A549 (cell line): ENCODE measurements around the gene PTPRK. TPM values are rescaled to one million over a fixed set of nuclear protein-coding genes. Genes with fewer than 3 reads are reported as not detected.

Source experiments
- ATAC-seq, 2 experiments: fragments of 200-7000 bp in 1 of 2; fragments of >200 bp in 1 of 2; cut with Nextera tagmentation in 1 of 2; cut with Tn5 transposase in 1 of 2; 3 replicates each; pipeline versions ENCODE4 v1.8.0 to v1.9.1; 2018 to 2020; ENCODE audit warnings: mild to moderate bottlenecking in 1 of 2, moderate library complexity in 1 of 2
- CTCF ChIA-PET: fragments of 300-600 bp; sonication (Branson Sonifier 250); formaldehyde crosslinking; extraction: SDS; loops from one replicate; lab custom pipeline; 2021; ENCODE audit warnings: antibody characterized with exemption, inconsistent platforms; lab: Yijun Ruan, JAX
- POLR2A ChIA-PET: fragments of 350-600 bp; formaldehyde crosslinking; extraction: SDS; loops from one replicate; lab custom pipeline; 2021; ENCODE audit warnings: antibody characterized with exemption, inconsistent platforms; lab: Yijun Ruan, JAX
- DNase-seq, 2 experiments: peaks; one replicate each; pipeline versions ENCODE4 v3.0.0 to v3.0.0-alpha.2; 2011 to 2016; ENCODE audit warnings: low read depth in 1 of 2, low spot score in 1 of 2
- FAIRE-seq: peaks from 2 replicates; lab custom pipeline; 2011; peaks lifted over from hg19 to GRCh38; lab: Jason Lieb, UNC
- H3K27ac ChIP-seq, 2 experiments: fragments of >200 bp; sonication (Bioruptor Twin); formaldehyde crosslinking; 3 replicates each; pipeline ENCODE4 v1.5.1; 2016 to 2017
- H3K4me1 ChIP-seq: fragments of >200 bp; sonication (Bioruptor Twin); formaldehyde crosslinking; 3 replicates; pipeline ENCODE4 v1.6.1; 2016
- H3K4me2 ChIP-seq: fragments of >200 bp; sonication (Bioruptor Twin); formaldehyde crosslinking; 3 replicates; pipeline ENCODE4 v1.6.1; 2016
- H3K4me3 ChIP-seq: fragments of >200 bp; sonication (Bioruptor Twin); formaldehyde crosslinking; 3 replicates; pipeline ENCODE4 v1.5.1; 2016
- H3K9me3 ChIP-seq: fragments of >200 bp; sonication (Bioruptor Twin); formaldehyde crosslinking; 3 replicates; pipeline ENCODE4 v1.6.1; 2016
- CEBPB ChIP-seq, 2 experiments: fragments of >200 bp in 1 of 2; sonication (Bioruptor Twin) in 1 of 2; formaldehyde crosslinking in 1 of 2; IDR thresholded peaks; 2 replicates each; pipeline ENCODE4 v1.6.1; 2012 to 2016
- CHD2 ChIP-seq: fragments of 150-350 bp; IDR thresholded peaks from 2 replicates; pipeline ENCODE4 v1.6.1; 2014; ENCODE audit warnings: low read length; ENCODE audit not compliant: partially characterized antibody
- EP300 ChIP-seq, 2 experiments: fragments of >200 bp; sonication (Bioruptor Twin); formaldehyde crosslinking; IDR thresholded peaks; 2 replicates in 1 of 2; 3 replicates in 1 of 2; pipeline ENCODE4 v1.6.1; 2016 to 2017
- HOXA7 ChIP-seq: fragments of 250-450 bp; sonication (Bioruptor Pico); IDR thresholded peaks from 2 replicates; pipeline ENCODE4 v1.5.0; 2020; ENCODE audit warnings: mild to moderate bottlenecking, moderate library complexity
- JUN ChIP-seq, 2 experiments: fragments of >200 bp; sonication (Bioruptor Twin); formaldehyde crosslinking; IDR thresholded peaks; 2 replicates in 1 of 2; 3 replicates in 1 of 2; pipeline ENCODE4 v1.6.1; 2016 to 2017
- JUNB ChIP-seq: fragments of >200 bp; sonication (Bioruptor Twin); formaldehyde crosslinking; IDR thresholded peaks from 2 replicates; pipeline ENCODE4 v1.6.1; 2016
- KDM1A ChIP-seq: fragments of 200-600 bp; sonication (generic); IDR thresholded peaks from 2 replicates; pipeline ENCODE4 v1.6.1; 2016; ENCODE audit warnings: low read depth, mild to moderate bottlenecking
- MAFK ChIP-seq: fragments of 450-650 bp; IDR thresholded peaks from 2 replicates; pipeline ENCODE4 v1.6.1; 2014; ENCODE audit not compliant: partially characterized antibody
- MAZ ChIP-seq: fragments of 150-350 bp; IDR thresholded peaks from 2 replicates; pipeline ENCODE4 v1.6.1; 2014; ENCODE audit warnings: antibody characterized with exemption, low read depth, low read length, borderline replicate concordance
- MYC ChIP-seq: IDR thresholded peaks from 2 replicates; pipeline ENCODE4 v1.6.1; 2012; ENCODE audit warnings: mild to moderate bottlenecking, inconsistent platforms, low read length, improper control_type of control experiment, borderline replicate concordance
- NFE2L2 ChIP-seq: fragments of 150-350 bp; conservative IDR thresholded peaks from 2 replicates; pipeline ENCODE4 v1.6.1; 2014; ENCODE audit warnings: low read length
- NPAS2 ChIP-seq: fragments of 250-450 bp; sonication (Bioruptor Pico); IDR thresholded peaks from 2 replicates; pipeline ENCODE4 v1.8.0; 2022; ENCODE audit warnings: mild to moderate bottlenecking, moderate library complexity, borderline replicate concordance
- NR3C1 ChIP-seq: fragments of >200 bp; sonication (Bioruptor Twin); formaldehyde crosslinking; IDR thresholded peaks from 3 replicates; pipeline ENCODE4 v1.6.1; 2017
- POLR2A ChIP-seq: IDR thresholded peaks from 2 replicates; pipeline ENCODE4 v1.6.1; 2012; ENCODE audit warnings: mild to moderate bottlenecking, low read length
- POLR2AphosphoS2 ChIP-seq: conservative IDR thresholded peaks from 2 replicates; pipeline ENCODE4 v1.6.1; 2012; ENCODE audit warnings: low read length, improper control_type of control experiment, inconsistent platforms
- RARB ChIP-seq: fragments of 250-450 bp; sonication (Bioruptor Pico); IDR thresholded peaks from 2 replicates; pipeline ENCODE4 v1.8.0; 2021; ENCODE audit warnings: mild to moderate bottlenecking, moderate library complexity
- RCOR1 ChIP-seq: fragments of 150-350 bp; IDR thresholded peaks from 2 replicates; pipeline ENCODE4 v1.6.1; 2014; ENCODE audit warnings: antibody characterized with exemption, low read length, low read depth
- RFX5 ChIP-seq: fragments of 450-650 bp; IDR thresholded peaks from 2 replicates; pipeline ENCODE4 v1.7.1; 2014; ENCODE audit warnings: antibody characterized with exemption, mild to moderate bottlenecking, moderate library complexity
- SREBF2 ChIP-seq: fragments of 450-650 bp; IDR thresholded peaks from 2 replicates; pipeline ENCODE4 v1.6.1; 2014; ENCODE audit warnings: mild to moderate bottlenecking, moderate library complexity
- ZC3H11A ChIP-seq: fragments of 450-650 bp; IDR thresholded peaks from 2 replicates; pipeline ENCODE4 v1.6.1; 2014; ENCODE audit warnings: antibody characterized with exemption, mild to moderate bottlenecking
- ZNF302 ChIP-seq: fragments of 250-450 bp; sonication (Bioruptor Pico); IDR thresholded peaks from 2 replicates; pipeline ENCODE4 v1.9.0; 2021; ENCODE audit warnings: inconsistent platforms, mild to moderate bottlenecking, moderate library complexity
- WGBS: methylation state at CpG from one replicate; pipeline ENCODE4 v1.1.6; 2017; ENCODE audit errors: missing lambda C conversion rate; 5-methylcytosine and 5-hydroxymethylcytosine counted together
- polyA plus RNA-seq, 4 experiments: library from polyadenylated mRNA; depleted of rRNA in 3 of 4; stranded (reverse); fragments of >200 nt; fragmentation: RNase III in 1 of 4; extraction: RNeasy Plus Mini Kit Qiagen cat#74134 plus additional on column Dnase treatment in 1 of 4; gene quantifications; 2 replicates in 3 of 4; 3 replicates in 1 of 4; pipeline ENCODE4 v1.2.3, GENCODE V29; 2011 to 2017
- TF ChIP-seq, protein P1 (sequence below): fragments of 450-650 bp; IDR thresholded peaks from 2 replicates; pipeline ENCODE4 v1.6.1; 2014; ENCODE audit warnings: antibody characterized with exemption
- TF ChIP-seq, protein P2 (sequence below): fragments of 200-600 bp; sonication (generic); IDR thresholded peaks from 2 replicates; pipeline ENCODE4 v1.6.1; 2016; ENCODE audit warnings: antibody characterized with exemption, mild to moderate bottlenecking, moderate library complexity
- TF ChIP-seq, protein P3 (sequence below): IDR thresholded peaks from 2 replicates; pipeline ENCODE4 v1.6.1; 2012; ENCODE audit warnings: low read depth, borderline replicate concordance
- TF ChIP-seq, protein P4 (sequence below): IDR thresholded peaks from 2 replicates; pipeline ENCODE4 v1.6.1; 2012

Gene PTPRK
- polyA plus RNA-seq, 2 of the 4 experiments (the other 2 are of a cell fraction), result 14.4 to 16.1 TPM

DNA sequence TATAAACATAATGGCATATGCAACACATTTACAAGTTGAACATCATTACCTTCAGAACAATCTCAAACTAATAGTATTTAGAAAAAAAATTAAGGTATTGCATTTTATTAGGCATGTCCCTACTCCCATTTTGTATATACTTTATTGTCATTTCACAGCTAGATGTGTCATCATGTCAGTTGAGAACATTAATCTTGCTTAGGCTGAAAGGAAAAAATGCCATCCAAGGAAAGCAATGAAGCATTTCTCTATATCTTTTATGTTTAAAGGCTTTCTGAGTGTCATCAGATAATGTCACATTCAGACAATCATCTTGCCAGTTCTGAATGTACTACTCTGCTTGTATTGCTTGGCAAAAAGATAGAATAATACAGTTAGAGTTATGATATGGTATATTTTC is 390.7 kb downstream of the PTPRK start:
- ATAC-seq, result no peak
- Histone ChIP-seq H3K4me1 (peaks cover 11% of the 10 kb centered on the region; the same call in 2 of the 3 replicates), H3K4me2 (no peak overlapping the region), H3K27ac (no peak overlapping the region)
- CTCF ChIA-PET, result no interaction called here
- TF ChIP-seq NFE2L2 (no peak), ZNF302 (CRISPR knock-in tag) (no peak), RFX5 (no peak), POLR2AphosphoS2 (no peak), ZC3H11A (no peak), MYC (no peak), HOXA7 (CRISPR knock-in tag) (no peak), POLR2A (no peak), JUN (IDR thresholded peaks at IDR 0.05) (no peak), JUNB (no peak), RCOR1 (no peak)
- TF ChIP-seq, protein P1, sequence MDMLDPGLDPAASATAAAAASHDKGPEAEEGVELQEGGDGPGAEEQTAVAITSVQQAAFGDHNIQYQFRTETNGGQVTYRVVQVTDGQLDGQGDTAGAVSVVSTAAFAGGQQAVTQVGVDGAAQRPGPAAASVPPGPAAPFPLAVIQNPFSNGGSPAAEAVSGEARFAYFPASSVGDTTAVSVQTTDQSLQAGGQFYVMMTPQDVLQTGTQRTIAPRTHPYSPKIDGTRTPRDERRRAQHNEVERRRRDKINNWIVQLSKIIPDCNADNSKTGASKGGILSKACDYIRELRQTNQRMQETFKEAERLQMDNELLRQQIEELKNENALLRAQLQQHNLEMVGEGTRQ, result no peak
- TF ChIP-seq, protein P2, sequence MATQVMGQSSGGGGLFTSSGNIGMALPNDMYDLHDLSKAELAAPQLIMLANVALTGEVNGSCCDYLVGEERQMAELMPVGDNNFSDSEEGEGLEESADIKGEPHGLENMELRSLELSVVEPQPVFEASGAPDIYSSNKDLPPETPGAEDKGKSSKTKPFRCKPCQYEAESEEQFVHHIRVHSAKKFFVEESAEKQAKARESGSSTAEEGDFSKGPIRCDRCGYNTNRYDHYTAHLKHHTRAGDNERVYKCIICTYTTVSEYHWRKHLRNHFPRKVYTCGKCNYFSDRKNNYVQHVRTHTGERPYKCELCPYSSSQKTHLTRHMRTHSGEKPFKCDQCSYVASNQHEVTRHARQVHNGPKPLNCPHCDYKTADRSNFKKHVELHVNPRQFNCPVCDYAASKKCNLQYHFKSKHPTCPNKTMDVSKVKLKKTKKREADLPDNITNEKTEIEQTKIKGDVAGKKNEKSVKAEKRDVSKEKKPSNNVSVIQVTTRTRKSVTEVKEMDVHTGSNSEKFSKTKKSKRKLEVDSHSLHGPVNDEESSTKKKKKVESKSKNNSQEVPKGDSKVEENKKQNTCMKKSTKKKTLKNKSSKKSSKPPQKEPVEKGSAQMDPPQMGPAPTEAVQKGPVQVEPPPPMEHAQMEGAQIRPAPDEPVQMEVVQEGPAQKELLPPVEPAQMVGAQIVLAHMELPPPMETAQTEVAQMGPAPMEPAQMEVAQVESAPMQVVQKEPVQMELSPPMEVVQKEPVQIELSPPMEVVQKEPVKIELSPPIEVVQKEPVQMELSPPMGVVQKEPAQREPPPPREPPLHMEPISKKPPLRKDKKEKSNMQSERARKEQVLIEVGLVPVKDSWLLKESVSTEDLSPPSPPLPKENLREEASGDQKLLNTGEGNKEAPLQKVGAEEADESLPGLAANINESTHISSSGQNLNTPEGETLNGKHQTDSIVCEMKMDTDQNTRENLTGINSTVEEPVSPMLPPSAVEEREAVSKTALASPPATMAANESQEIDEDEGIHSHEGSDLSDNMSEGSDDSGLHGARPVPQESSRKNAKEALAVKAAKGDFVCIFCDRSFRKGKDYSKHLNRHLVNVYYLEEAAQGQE, result no peak
- TF ChIP-seq, all 56 proteins: peak for 0
- Histone ChIP-seq H3K4me3 (no peak overlapping the region), H3K9me3 (no peaks in the 10 kb centered on the region)
- FAIRE-seq, result no peak
- POLR2A ChIA-PET, result no interaction called here
- DNase-seq, result no peak

DNA sequence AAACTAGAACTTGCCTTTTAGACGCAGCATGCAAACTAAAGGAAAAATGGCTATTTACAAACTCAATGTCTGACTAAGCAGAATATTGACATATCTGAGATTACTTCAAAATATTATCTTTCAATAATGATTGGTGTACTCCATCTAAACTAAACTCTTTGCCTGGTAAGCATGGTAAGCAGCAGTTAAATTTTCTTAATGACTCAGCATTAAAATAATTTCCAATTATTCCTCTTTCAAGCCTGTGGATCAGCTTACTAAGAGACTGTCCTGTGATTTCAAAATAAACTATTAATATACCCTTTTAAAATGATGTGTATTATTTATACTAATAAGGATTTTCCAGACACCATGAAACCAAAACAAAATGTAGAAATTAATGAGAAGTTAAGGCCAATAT is 392.7 kb downstream of the PTPRK start:
- Histone ChIP-seq H3K27ac (no peak overlapping the region), H3K9me3 (no peaks in the 10 kb centered on the region), H3K4me2 (no peak overlapping the region), H3K4me3 (no peak overlapping the region), H3K4me1 (peaks cover 13% of the 10 kb centered on the region; the same call in 2 of the 3 replicates)
- FAIRE-seq (no peak), ATAC-seq (no peak), DNase-seq (no peak)
- WGBS, result 92% methylated on average over 1 of the region's 1 CpG
- ChIA-PET POLR2A (no interaction called here), CTCF (no interaction called here)
- no peak for TF ChIP-seq CEBPB (IDR thresholded peaks at IDR 0.05)
- TF ChIP-seq NPAS2 (CRISPR knock-in tag), result no peak
- TF ChIP-seq, protein P3, sequence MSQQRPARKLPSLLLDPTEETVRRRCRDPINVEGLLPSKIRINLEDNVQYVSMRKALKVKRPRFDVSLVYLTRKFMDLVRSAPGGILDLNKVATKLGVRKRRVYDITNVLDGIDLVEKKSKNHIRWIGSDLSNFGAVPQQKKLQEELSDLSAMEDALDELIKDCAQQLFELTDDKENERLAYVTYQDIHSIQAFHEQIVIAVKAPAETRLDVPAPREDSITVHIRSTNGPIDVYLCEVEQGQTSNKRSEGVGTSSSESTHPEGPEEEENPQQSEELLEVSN, result no peak
- no peak for TF ChIP-seq SREBF2
- TF ChIP-seq EP300 (IDR thresholded peaks at IDR 0.05), result no peak
- no peak for TF ChIP-seq CHD2
- TF ChIP-seq NFE2L2, result peak; percentile 61
- TF ChIP-seq KDM1A, result no peak
- TF ChIP-seq RARB, result no peak
- TF ChIP-seq RCOR1, result no peak
- TF ChIP-seq, protein P4, sequence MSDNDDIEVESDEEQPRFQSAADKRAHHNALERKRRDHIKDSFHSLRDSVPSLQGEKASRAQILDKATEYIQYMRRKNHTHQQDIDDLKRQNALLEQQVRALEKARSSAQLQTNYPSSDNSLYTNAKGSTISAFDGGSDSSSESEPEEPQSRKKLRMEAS, result no peak
- TF ChIP-seq NR3C1, result no peak
- TF ChIP-seq MAZ, result no peak
- peak; percentile 85 for TF ChIP-seq MAFK
